Caco-2 (cell line): ENCODE measurements around the gene SERPINH1. TPM values are rescaled to one million over a fixed set of nuclear protein-coding genes. Genes with fewer than 3 reads are reported as not detected.

Experiments used
- BruUV-seq: library from RNA; stranded (reverse); fragments of 400-500 nt; replicated peaks from 2 replicates; lab custom pipeline; 2021; lab: Mats Ljungman, UMichigan
- CTCF ChIA-PET: fragments of 300-600 bp; sonication (Branson Sonifier 250); formaldehyde crosslinking; loops from one replicate; lab custom pipeline; 2022; ENCODE audit warnings: antibody characterized with exemption; lab: Charles Lee
- POLR2A ChIA-PET: fragments of 300-600 bp; sonication (Branson Sonifier 250); formaldehyde crosslinking; loops from one replicate; lab custom pipeline; 2022; ENCODE audit warnings: antibody characterized with exemption; lab: Charles Lee
- DNase-seq, 2 experiments: peaks; one replicate each; pipeline versions ENCODE4 v3.0.0 to v3.0.0-alpha.2; 2020 to 2022
- H3K27me3 ChIP-seq: replicated peaks from 2 replicates; pipeline ENCODE4 v1.6.0; 2011; ENCODE audit warnings: low read length; ENCODE audit not compliant: control insufficient read depth, insufficient read depth
- H3K36me3 ChIP-seq: 2 replicates; pipeline ENCODE4 v1.5.1; 2011; ENCODE audit warnings: low read length; ENCODE audit not compliant: control insufficient read depth, insufficient read depth
- H3K4me1 ChIP-seq: fragments of 250-450 bp; sonication (Bioruptor Pico); 2 replicates; pipeline ENCODE4 v1.5.1; 2020; ENCODE audit warnings: mild to moderate bottlenecking
- H3K4me3 ChIP-seq: 2 replicates; pipeline ENCODE4 v1.5.1; 2011; ENCODE audit warnings: low read depth, mild to moderate bottlenecking, control low read depth, low read length
- H3K9me3 ChIP-seq: fragments of 250-450 bp; sonication (Bioruptor Pico); 2 replicates; pipeline ENCODE4 v1.5.1; 2020; ENCODE audit warnings: mild to moderate bottlenecking, moderate library complexity
- H3K27ac Mint-ChIP-seq: one replicate; pipeline ENCODE4 v1.8.0; 2022; ENCODE audit warnings: mixed read lengths; ENCODE audit not compliant: unreplicated experiment
- H3K27me3 Mint-ChIP-seq: one replicate; pipeline ENCODE4 v1.8.0; 2022; ENCODE audit warnings: mixed read lengths; ENCODE audit not compliant: insufficient read depth, unreplicated experiment
- H3K36me3 Mint-ChIP-seq: one replicate; pipeline ENCODE4 v1.8.0; 2022; ENCODE audit warnings: mild to moderate bottlenecking, mixed read lengths; ENCODE audit not compliant: insufficient read depth, unreplicated experiment
- H3K4me1 Mint-ChIP-seq: one replicate; pipeline ENCODE4 v1.8.0; 2022; ENCODE audit warnings: low read depth, mixed read lengths; ENCODE audit not compliant: unreplicated experiment
- H3K4me3 Mint-ChIP-seq: one replicate; pipeline ENCODE4 v1.8.0; 2022; ENCODE audit warnings: mild to moderate bottlenecking, moderate library complexity, mixed read lengths; ENCODE audit not compliant: unreplicated experiment
- H3K9me3 Mint-ChIP-seq: one replicate; pipeline ENCODE4 v1.8.0; 2022; ENCODE audit warnings: mixed read lengths; ENCODE audit not compliant: unreplicated experiment
- intact Hi-C: fragments of 100-400 bp; cut with micrococcal nuclease; formaldehyde crosslinking; loops from one replicate; pipeline ENCODE4 v1.10.0; 2022; ENCODE audit not compliant: unreplicated experiment
- total RNA-seq: library from RNA; stranded (reverse); gene quantifications from 2 replicates; pipeline ENCODE4 v1.2.3, GENCODE V29; 2022
- TF ChIP-seq, protein P1 (sequence below), 2 experiments: fragments of 200-600 bp in 1 of 2; IDR thresholded peaks; 1 replicate in 1 of 2; 2 replicates in 1 of 2; pipeline versions ENCODE4 v1.5.1 to v1.8.0; 2011 to 2022; ENCODE audit warnings: antibody characterized with exemption in 1 of 2, control low read depth in 1 of 2, inconsistent platforms in 1 of 2, low read depth in 1 of 2, low read length in 1 of 2, mild to moderate bottlenecking in 1 of 2, moderate library complexity in 1 of 2; ENCODE audit not compliant: insufficient read depth in 1 of 2, severe bottlenecking in 1 of 2, unreplicated experiment in 1 of 2

The SERPINH1 gene
- total RNA-seq, 1 experiment from 2014 or later, result 481 TPM

GRCh38 chr11:75523189-75523588 lies 38.9 kb upstream of the SERPINH1 start:
- ChIA-PET CTCF (interaction anchor here (0.5 to 1.7 kb wide), 4 partner anchors 8 to 263 kb away, joined by 3 to 4 read pairs (median 4); no protein-coding TSS in a partner anchor), POLR2A (no interaction called here)
- Histone ChIP-seq H3K9me3 (no peaks in the 10 kb centered on the region), H3K27me3 (no peaks in the 10 kb centered on the region), H3K4me1 (peaks cover 19% of the 10 kb centered on the region), H3K4me3 (no peak overlapping the region), H3K36me3 (no peaks in the 10 kb centered on the region; the same call in 1 of the 2 replicates)
- Mint-ChIP-seq H3K4me3 (no peak overlapping the region), H3K36me3 (no peaks in the 10 kb centered on the region), H3K9me3 (no peaks in the 10 kb centered on the region), H3K27me3 (no peaks in the 10 kb centered on the region), H3K27ac (no peak overlapping the region), H3K4me1 (peaks cover 7% of the 10 kb centered on the region)
- BruUV-seq, result no TSS peak
- intact Hi-C loops, result no loop called here
- DNase-seq, result no peak
- TF ChIP-seq, protein P1, sequence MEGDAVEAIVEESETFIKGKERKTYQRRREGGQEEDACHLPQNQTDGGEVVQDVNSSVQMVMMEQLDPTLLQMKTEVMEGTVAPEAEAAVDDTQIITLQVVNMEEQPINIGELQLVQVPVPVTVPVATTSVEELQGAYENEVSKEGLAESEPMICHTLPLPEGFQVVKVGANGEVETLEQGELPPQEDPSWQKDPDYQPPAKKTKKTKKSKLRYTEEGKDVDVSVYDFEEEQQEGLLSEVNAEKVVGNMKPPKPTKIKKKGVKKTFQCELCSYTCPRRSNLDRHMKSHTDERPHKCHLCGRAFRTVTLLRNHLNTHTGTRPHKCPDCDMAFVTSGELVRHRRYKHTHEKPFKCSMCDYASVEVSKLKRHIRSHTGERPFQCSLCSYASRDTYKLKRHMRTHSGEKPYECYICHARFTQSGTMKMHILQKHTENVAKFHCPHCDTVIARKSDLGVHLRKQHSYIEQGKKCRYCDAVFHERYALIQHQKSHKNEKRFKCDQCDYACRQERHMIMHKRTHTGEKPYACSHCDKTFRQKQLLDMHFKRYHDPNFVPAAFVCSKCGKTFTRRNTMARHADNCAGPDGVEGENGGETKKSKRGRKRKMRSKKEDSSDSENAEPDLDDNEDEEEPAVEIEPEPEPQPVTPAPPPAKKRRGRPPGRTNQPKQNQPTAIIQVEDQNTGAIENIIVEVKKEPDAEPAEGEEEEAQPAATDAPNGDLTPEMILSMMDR (IDR thresholded peaks at IDR 0.05; ENCODE audit: insufficient read depth in 1 of 2, low read depth in 1 of 2, low read length in 1 of 2, severe bottlenecking in 1 of 2, unreplicated experiment in 1 of 2), result no peak

DNA sequence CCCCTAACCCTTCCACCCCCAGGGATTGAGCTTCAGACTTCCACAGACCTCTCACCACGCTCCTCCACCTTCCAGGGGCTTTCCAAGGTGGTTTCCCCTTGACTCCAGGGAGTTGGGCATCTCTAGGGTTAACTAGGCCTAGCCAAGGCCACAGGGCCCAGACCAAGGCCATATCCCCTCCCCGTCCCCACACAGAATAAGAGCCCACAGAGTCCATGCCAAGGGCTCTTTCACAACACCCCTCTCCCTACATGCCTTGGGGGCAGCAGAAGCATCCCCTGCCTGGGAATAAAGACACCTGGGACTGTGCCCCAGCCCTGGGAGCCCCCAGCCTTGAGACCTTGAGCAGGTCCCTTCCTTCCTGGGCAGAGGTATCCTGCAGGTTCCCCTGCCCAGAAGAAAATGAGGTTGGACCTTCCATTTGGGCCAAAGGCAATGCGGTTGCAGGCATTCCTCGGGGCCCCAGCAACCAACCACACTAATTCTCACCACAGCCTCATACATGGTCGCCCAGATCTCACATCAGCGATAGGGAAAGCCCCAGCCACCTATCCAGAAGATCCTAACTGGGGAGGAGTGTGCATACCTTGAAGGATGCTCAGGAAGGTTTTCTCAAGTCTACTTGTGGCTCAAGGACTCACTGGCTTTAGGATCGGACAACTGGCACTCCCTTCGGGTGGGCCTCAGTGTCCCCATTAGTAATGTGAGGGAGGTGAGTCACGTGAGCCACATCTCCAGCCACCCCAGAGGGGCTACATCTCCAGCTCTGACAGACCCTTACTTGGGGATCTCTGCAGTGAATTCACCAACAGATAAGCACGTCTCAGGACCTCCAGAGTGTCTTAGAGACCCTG lies 38.0 kb upstream of the SERPINH1 start:
- Histone ChIP-seq H3K4me3 (peak overlapping the region; percentile 79), H3K27me3 (no peaks in the 10 kb centered on the region), H3K36me3 (no peaks in the 10 kb centered on the region; the same call in 1 of the 2 replicates), H3K9me3 (no peaks in the 10 kb centered on the region), H3K4me1 (peaks cover 11% of the 10 kb centered on the region; the same call in 1 of the 2 replicates)
- Mint-ChIP-seq H3K27me3 (no peaks in the 10 kb centered on the region), H3K4me1 (peaks cover 7% of the 10 kb centered on the region), H3K27ac (no peak overlapping the region), H3K4me3 (peak overlapping the region; percentile 76), H3K36me3 (no peaks in the 10 kb centered on the region), H3K9me3 (no peaks in the 10 kb centered on the region)
- TF ChIP-seq, protein P1 (IDR thresholded peaks at IDR 0.05; ENCODE audit: insufficient read depth in 1 of 2, low read depth in 1 of 2, low read length in 1 of 2, severe bottlenecking in 1 of 2, unreplicated experiment in 1 of 2), result no peak
- ChIA-PET CTCF (interaction anchor here (1.7 kb wide), 2 partner anchors 25 to 62 kb away, joined by 4 to 6 read pairs; no protein-coding TSS in a partner anchor), POLR2A (no interaction called here)
- intact Hi-C loops, result no loop called here
- BruUV-seq, result no TSS peak
- no peak for DNase-seq

DNA sequence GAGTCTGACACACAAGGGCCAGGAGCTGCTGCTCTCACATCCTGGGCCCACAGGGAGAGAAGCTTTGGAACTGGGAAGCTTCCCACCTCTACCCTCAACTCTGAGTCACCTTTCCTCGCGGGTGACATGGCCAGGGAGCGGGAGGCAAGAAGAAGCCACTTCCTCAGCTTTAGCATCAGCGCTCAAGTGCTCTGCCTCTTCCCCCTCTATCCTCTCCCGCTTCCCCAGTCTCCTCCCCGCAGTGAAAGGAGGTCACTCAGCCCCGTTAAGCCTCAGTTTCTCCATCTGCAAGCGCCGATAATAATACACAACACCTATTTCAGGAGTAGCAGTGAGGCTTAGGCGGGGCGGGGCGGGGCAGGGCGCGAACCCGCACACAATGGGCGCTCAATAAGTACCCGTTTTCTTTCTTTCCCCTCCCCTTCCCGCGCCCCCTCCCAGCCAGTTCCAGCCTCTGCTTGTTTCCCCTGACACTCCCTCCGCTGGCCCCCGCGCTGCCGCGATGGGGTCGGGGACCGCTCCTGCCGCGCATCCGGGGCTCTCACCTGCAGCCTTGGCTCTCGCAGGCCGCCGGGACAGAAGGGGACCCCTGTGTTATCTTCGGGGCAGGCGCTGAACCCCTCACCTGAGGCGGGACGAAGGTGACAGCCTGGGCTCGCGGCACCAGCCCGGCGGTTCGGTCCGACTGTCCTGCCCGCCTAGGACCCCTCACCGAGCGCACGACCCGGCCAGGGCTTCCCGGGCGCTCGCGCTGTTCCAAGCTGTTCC lies 37.2 kb upstream of the SERPINH1 start:
- intact Hi-C loops, result no loop called here
- no peaks in the 10 kb centered on the region for H3K36me3 Mint-ChIP-seq
- H3K27me3 Mint-ChIP-seq, result no peaks in the 10 kb centered on the region
- no peak overlapping the region for H3K27ac Mint-ChIP-seq
- Histone ChIP-seq H3K4me1 (peaks cover 11% of the 10 kb centered on the region; the same call in 1 of the 2 replicates), H3K36me3 (no peaks in the 10 kb centered on the region; the same call in 1 of the 2 replicates), H3K4me3 (peak overlapping the region; percentile 79), H3K9me3 (no peaks in the 10 kb centered on the region), H3K27me3 (no peaks in the 10 kb centered on the region)
- DNase-seq, result peak in 1 of 2 experiments; percentile 51
- H3K9me3 Mint-ChIP-seq, result no peaks in the 10 kb centered on the region
- no TSS peak for BruUV-seq
- peaks cover 7% of the 10 kb centered on the region for H3K4me1 Mint-ChIP-seq
- TF ChIP-seq, protein P1 (IDR thresholded peaks at IDR 0.05; ENCODE audit: insufficient read depth in 1 of 2, low read depth in 1 of 2, low read length in 1 of 2, severe bottlenecking in 1 of 2, unreplicated experiment in 1 of 2), result no peak
- peak overlapping the region; percentile 76 for H3K4me3 Mint-ChIP-seq
- ChIA-PET POLR2A (interaction anchor here (1.0 kb wide), 1 partner anchor 26 kb away, joined by 3 read pairs; no protein-coding TSS in a partner anchor), CTCF (interaction anchor here (0.6 to 1.7 kb wide), 6 partner anchors 10 to 136 kb away, joined by 3 to 6 read pairs (median 3); no protein-coding TSS in a partner anchor)
